ENCODE data around the gene CDK14. TPM values are rescaled to one million over a fixed set of nuclear protein-coding genes. Genes with fewer than 3 reads are reported as not detected.

Gene CDK14
- total RNA-seq, 1 donor from 2014 or later = 52.3 TPM

- Histone ChIP-seq H4K20me1 (ENCODE audit: low read depth) (no peaks in the 10 kb centered on the region), H3K9ac (no peak overlapping the region), H3K79me2 (ENCODE audit: low read depth) (no peaks in the 10 kb centered on the region), H3K4me2 (no peak overlapping the region), H3F3A (ENCODE audit: low read depth) (no peaks in the 10 kb centered on the region), H3K27ac (no peak overlapping the region), H3K27me3 (no peaks in the 10 kb centered on the region), H3K36me3 (no peaks in the 10 kb centered on the region), H3K4me1 (no peaks in the 10 kb centered on the region), H3K9me3 (ENCODE audit: low read depth) (no peaks in the 10 kb centered on the region), H2AFZ (replicated peaks) (no peak overlapping the region), H3K4me3 (no peak overlapping the region)
- no peak for DNase-seq (ENCODE audit: low spot score)
- H3K36me3 Mint-ChIP-seq = no peaks in the 10 kb centered on the region
- peaks cover 2% of the 10 kb centered on the region for H3K27me3 Mint-ChIP-seq (ENCODE audit: insufficient read depth, low read depth)
- no peaks in the 10 kb centered on the region for H3K4me1 Mint-ChIP-seq
- peaks cover 2% of the 10 kb centered on the region for H3K9me3 Mint-ChIP-seq
- H3K4me3 Mint-ChIP-seq = no peak overlapping the region
- no peak overlapping the region for H3K27ac Mint-ChIP-seq
- TF ChIP-seq CTCF (IDR thresholded peaks at IDR 0.05) = no peak
- no peak for TF ChIP-seq EZH2 (IDR thresholded peaks at IDR 0.05)
- TF ChIP-seq EZH2phosphoT487 (IDR thresholded peaks at IDR 0.05) = no peak
Observed at GRCh38 chr7:90582164-90582563, 14.0 kb upstream of the CDK14 start.

- no peak overlapping the region for H3K4me2 ChIP-seq
- Mint-ChIP-seq H3K4me3 (no peak overlapping the region), H3K9me3 (peaks cover 2% of the 10 kb centered on the region), H3K27me3 (ENCODE audit: insufficient read depth, low read depth) (peaks cover 2% of the 10 kb centered on the region), H3K36me3 (peaks cover 8% of the 10 kb centered on the region), H3K4me1 (no peaks in the 10 kb centered on the region), H3K27ac (no peak overlapping the region)
- H3K27ac ChIP-seq = no peak overlapping the region
- H3K4me1 ChIP-seq = no peaks in the 10 kb centered on the region
- no peaks in the 10 kb centered on the region for H3F3A ChIP-seq (ENCODE audit: low read depth)
- no peaks in the 10 kb centered on the region for H4K20me1 ChIP-seq (ENCODE audit: low read depth)
- H3K79me2 ChIP-seq (ENCODE audit: low read depth) = no peaks in the 10 kb centered on the region
- no peaks in the 10 kb centered on the region for H3K27me3 ChIP-seq
- TF ChIP-seq EZH2phosphoT487 (IDR thresholded peaks at IDR 0.05) (no peak), CTCF (IDR thresholded peaks at IDR 0.05) (no peak), EZH2 (IDR thresholded peaks at IDR 0.05) (no peak)
- no peaks in the 10 kb centered on the region for H3K36me3 ChIP-seq
- H3K9me3 ChIP-seq (ENCODE audit: low read depth) = no peaks in the 10 kb centered on the region
- H3K9ac ChIP-seq = no peak overlapping the region
- DNase-seq (ENCODE audit: low spot score) = no peak
- H3K4me3 ChIP-seq = no peak overlapping the region
- H2AFZ ChIP-seq (replicated peaks) = no peak overlapping the region
Observed at GRCh38 chr7:90584378-90584777, 11.7 kb upstream of the CDK14 start.

- H4K20me1 ChIP-seq (ENCODE audit: low read depth) = no peaks in the 10 kb centered on the region
- Mint-ChIP-seq H3K27me3 (ENCODE audit: insufficient read depth, low read depth) (peaks cover 2% of the 10 kb centered on the region), H3K36me3 (peaks cover 8% of the 10 kb centered on the region), H3K4me3 (no peak overlapping the region), H3K27ac (no peak overlapping the region), H3K9me3 (peaks cover 2% of the 10 kb centered on the region), H3K4me1 (no peaks in the 10 kb centered on the region)
- no peaks in the 10 kb centered on the region for H3K79me2 ChIP-seq (ENCODE audit: low read depth)
- H3K9me3 ChIP-seq (ENCODE audit: low read depth) = no peaks in the 10 kb centered on the region
- H2AFZ ChIP-seq (replicated peaks) = no peak overlapping the region
- H3K4me1 ChIP-seq = no peaks in the 10 kb centered on the region
- no peak overlapping the region for H3K4me2 ChIP-seq
- H3K36me3 ChIP-seq = no peaks in the 10 kb centered on the region
- no peak for TF ChIP-seq EZH2phosphoT487 (IDR thresholded peaks at IDR 0.05)
- no peak for TF ChIP-seq CTCF (IDR thresholded peaks at IDR 0.05)
- TF ChIP-seq EZH2 (IDR thresholded peaks at IDR 0.05) = no peak
- no peak for DNase-seq (ENCODE audit: low spot score)
- no peaks in the 10 kb centered on the region for H3F3A ChIP-seq (ENCODE audit: low read depth)
- no peak overlapping the region for H3K9ac ChIP-seq
- no peak overlapping the region for H3K27ac ChIP-seq
- no peaks in the 10 kb centered on the region for H3K27me3 ChIP-seq
- H3K4me3 ChIP-seq = no peak overlapping the region
Observed at GRCh38 chr7:90586091-90586490, 10.0 kb upstream of the CDK14 start.
